ENCODE measurements around the gene INTS1. TPM values are rescaled to one million over a fixed set of nuclear protein-coding genes. Genes with fewer than 3 reads are reported as not detected.

The INTS1 gene
- total RNA-seq, 2 donors from 2014 or later: 61.0 to 141 TPM

DNA sequence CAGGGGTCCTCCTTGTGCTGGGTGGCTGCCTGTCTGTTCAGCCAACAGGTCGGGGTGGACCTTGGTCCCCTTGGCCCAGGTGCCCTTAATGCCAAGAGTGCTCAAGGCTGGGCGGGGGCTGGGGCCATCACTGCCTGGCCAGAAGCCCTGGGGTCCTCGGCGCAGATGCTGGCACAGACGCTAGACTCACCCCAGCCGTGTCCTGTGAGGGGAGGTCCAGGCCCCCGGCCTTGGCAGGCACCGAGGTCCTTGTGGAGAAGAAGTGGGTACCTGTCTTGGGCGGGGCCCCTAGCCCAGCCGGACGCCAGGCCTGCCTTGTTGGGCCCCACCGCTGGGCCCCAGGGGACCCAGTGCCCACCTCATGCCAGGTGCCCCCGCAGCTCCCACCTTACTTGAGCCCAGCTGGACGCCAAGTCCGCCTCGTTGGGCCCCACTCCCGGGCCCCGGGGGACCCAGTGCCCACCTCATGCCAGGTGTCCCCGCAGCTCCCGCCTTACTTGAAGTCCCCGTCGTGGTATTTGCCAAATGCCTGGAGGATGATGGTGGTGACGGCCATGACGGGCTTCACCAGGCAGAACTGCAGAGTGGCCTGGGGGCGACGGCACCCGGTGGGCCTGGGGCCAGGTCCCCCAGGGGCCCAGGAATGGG lies 45.3 kb upstream of the INTS1 start:
- Histone ChIP-seq H3K4me3 (no peak overlapping the region), H3K4me1 (peaks cover 3% of the 10 kb centered on the region), H3K27me3 (no peaks in the 10 kb centered on the region), H3K27ac (no peak overlapping the region), H3K9me3 (no peaks in the 10 kb centered on the region), H3K36me3 (no peaks in the 10 kb centered on the region), H3K9ac (ENCODE audit: low read depth in 2 of 2, low read length in 2 of 2) (no peak overlapping the region)
- intact Hi-C loops (cut with DNase I): no loop called here
- TF ChIP-seq, protein P1, sequence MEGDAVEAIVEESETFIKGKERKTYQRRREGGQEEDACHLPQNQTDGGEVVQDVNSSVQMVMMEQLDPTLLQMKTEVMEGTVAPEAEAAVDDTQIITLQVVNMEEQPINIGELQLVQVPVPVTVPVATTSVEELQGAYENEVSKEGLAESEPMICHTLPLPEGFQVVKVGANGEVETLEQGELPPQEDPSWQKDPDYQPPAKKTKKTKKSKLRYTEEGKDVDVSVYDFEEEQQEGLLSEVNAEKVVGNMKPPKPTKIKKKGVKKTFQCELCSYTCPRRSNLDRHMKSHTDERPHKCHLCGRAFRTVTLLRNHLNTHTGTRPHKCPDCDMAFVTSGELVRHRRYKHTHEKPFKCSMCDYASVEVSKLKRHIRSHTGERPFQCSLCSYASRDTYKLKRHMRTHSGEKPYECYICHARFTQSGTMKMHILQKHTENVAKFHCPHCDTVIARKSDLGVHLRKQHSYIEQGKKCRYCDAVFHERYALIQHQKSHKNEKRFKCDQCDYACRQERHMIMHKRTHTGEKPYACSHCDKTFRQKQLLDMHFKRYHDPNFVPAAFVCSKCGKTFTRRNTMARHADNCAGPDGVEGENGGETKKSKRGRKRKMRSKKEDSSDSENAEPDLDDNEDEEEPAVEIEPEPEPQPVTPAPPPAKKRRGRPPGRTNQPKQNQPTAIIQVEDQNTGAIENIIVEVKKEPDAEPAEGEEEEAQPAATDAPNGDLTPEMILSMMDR (IDR thresholded peaks at IDR 0.05): no peak
- no peak for DNase-seq

DNA sequence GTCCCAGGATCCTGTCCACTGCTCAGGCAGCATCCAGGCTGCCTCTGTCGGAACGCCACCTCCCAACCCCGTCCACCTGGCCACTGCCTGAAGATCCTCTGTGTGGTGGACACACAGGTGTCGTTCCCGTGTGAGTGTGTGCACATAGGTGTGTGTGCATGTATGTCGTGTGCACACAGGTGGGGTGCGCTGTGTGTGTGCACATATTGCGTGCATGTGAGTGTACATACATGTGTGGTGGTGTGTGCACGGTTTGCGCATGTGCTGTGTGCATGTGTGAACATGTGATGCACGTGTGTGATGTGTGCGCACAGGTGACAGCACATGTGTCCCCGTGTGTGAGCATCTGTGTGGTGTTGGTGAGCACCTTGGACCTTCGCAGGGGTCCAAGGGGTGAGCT lies 44.8 kb upstream of the INTS1 start:
- no peak overlapping the region for H3K27ac ChIP-seq
- H3K27me3 ChIP-seq: no peaks in the 10 kb centered on the region
- TF ChIP-seq, protein P1 (IDR thresholded peaks at IDR 0.05): no peak
- intact Hi-C loops (cut with DNase I): no loop called here
- H3K9me3 ChIP-seq: no peaks in the 10 kb centered on the region
- H3K4me3 ChIP-seq: no peak overlapping the region
- DNase-seq: no peak
- no peaks in the 10 kb centered on the region for H3K36me3 ChIP-seq
- H3K9ac ChIP-seq (ENCODE audit: low read depth in 2 of 2, low read length in 2 of 2): no peak overlapping the region
- H3K4me1 ChIP-seq: peaks cover 3% of the 10 kb centered on the region

GRCh38 chr7:1548438-1548831 lies 44.2 kb upstream of the INTS1 start:
- TF ChIP-seq, protein P1 (IDR thresholded peaks at IDR 0.05): no peak
- H3K9ac ChIP-seq (ENCODE audit: low read depth in 2 of 2, low read length in 2 of 2): no peak overlapping the region
- no peak overlapping the region for H3K27ac ChIP-seq
- no peaks in the 10 kb centered on the region for H3K36me3 ChIP-seq
- no peak for DNase-seq
- no peaks in the 10 kb centered on the region for H3K9me3 ChIP-seq
- H3K4me1 ChIP-seq: peaks cover 3% of the 10 kb centered on the region
- H3K4me3 ChIP-seq: no peak overlapping the region
- no peaks in the 10 kb centered on the region for H3K27me3 ChIP-seq
- intact Hi-C loops (cut with DNase I): no loop called here

DNA sequence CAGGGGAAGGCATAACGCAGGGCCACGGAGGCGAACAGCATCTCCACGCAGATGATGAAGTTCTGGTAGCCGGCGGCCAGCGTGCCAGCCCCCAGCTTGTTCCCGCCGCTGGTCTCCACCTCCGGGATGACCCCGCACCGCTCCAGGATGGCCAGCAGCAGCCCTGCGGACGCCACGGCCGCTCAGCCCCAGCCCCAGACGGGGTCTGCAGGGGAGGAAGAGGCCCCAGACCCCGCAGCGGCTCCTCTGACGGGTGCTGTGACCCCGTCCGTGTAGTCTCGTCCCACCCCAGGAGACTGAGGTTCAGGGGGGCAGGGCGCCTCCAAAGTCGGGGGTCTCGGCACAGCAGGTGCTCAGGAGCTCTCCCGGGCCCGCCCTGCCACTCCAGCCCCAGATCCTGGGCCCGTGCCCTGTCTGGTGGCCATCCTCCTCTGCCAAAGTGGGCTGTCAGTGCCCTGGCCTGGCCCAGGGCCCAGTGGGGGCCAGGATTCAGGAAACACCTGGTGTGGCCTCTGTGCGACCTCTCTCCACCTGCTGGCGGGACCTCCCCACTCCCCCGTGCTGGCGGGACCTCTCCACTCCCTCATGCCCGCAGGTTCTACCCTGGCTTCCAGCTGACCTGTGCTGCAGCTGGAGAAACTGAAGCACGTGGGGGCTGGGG lies 43.7 kb upstream of the INTS1 start:
- no peak for DNase-seq
- H3K9ac ChIP-seq (ENCODE audit: low read depth in 2 of 2, low read length in 2 of 2): no peak overlapping the region
- peaks cover 3% of the 10 kb centered on the region for H3K4me1 ChIP-seq
- H3K27me3 ChIP-seq: no peaks in the 10 kb centered on the region
- TF ChIP-seq, protein P1 (IDR thresholded peaks at IDR 0.05): no peak
- no peaks in the 10 kb centered on the region for H3K9me3 ChIP-seq
- no peak overlapping the region for H3K27ac ChIP-seq
- intact Hi-C loops (cut with DNase I): no loop called here
- H3K36me3 ChIP-seq: no peaks in the 10 kb centered on the region
- H3K4me3 ChIP-seq: no peak overlapping the region

DNA sequence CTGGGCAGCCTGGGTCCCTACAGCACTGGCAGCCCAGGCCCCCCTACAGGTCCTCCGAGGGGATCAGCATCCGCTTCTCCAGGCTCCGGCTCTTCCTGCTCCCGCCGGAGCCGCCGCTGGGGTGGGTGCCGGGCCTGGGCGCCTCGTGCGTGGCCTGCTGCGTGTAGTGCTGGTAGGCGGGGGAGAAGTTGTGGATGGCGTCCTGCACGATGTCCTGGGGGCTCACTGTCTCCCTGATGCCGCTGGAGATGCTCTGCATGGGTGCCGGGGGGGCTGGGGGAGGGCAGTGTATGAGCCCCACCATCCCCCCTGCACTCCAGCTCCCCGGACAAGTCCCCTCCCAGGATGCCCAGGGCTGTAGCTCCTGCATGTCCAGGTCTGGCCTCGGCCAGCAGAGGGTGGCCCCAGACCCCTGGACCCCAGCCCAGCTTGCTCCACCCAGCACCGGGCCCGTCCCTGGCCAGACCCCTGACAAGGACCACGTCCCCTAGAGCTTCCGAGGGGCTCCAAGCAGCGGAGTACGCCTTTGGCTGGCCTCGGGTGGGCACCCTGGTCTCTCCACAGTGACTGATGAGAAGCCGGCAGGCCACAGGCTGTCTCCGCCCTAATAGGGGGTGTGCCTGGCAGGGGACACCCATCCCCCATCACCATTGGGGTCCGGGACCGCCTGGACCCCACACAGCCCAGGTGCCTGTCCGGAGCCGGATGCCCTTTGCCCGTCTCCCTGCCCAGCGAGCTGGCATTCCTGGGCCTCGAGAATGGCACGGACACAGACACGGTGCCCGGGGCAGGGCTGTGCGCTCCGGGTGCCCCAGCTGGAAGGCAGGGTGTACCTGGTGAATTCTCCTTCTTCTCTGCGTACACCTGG lies 43.0 kb upstream of the INTS1 start:
- peaks cover 3% of the 10 kb centered on the region for H3K4me1 ChIP-seq
- no peak overlapping the region for H3K9ac ChIP-seq (ENCODE audit: low read depth in 2 of 2, low read length in 2 of 2)
- no peaks in the 10 kb centered on the region for H3K27me3 ChIP-seq
- TF ChIP-seq, protein P1 (IDR thresholded peaks at IDR 0.05): no peak
- H3K27ac ChIP-seq: no peak overlapping the region
- no peaks in the 10 kb centered on the region for H3K36me3 ChIP-seq
- no peak for DNase-seq
- intact Hi-C loops (cut with DNase I): no loop called here
- no peak overlapping the region for H3K4me3 ChIP-seq
- no peaks in the 10 kb centered on the region for H3K9me3 ChIP-seq
